Measurements from ENCODE around the gene TM2D3.

The TM2D3 gene

DNA sequence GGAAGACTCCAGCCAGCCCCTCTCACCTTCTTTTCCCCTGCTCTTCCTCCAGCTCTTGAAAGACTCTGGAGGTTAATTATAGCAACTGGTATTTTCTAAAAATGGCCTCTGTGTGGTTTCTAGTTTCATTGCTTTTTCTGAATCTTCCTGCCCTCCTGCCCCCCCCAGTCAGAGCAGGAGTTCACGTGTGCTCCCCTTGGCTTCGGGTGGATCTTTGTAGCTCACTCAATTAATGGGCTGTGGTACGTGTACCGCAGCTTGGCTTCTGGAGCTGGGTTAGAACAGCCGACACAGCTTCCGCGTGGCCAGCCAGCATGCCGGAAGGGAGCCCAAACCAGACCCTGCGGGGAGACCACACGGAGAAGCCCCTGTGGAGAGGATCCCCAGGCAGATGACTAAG, 31.5 kb downstream of the TM2D3 start:
- no peak overlapping the region for H3K27ac ChIP-seq (ENCODE audit: low read length)
- no peaks in the 10 kb centered on the region for H3K36me3 ChIP-seq (ENCODE audit: control insufficient read depth in 1 of 2, insufficient read depth in 2 of 2, low read length in 2 of 2)
- H3K9me3 ChIP-seq (ENCODE audit: control insufficient read depth in 1 of 2, low read length in 2 of 2), result peaks cover 0 to 5% of the 10 kb centered on the region in 2 donors
- peaks cover 0 to 18% of the 10 kb centered on the region in 2 donors for H3K4me1 ChIP-seq (ENCODE audit: control insufficient read depth in 1 of 2, insufficient read depth in 2 of 2, low read length in 2 of 2)
- H3K4me3 ChIP-seq (ENCODE audit: low read depth in 1 of 2, low read length in 2 of 2), result no peak overlapping the region
- H3K27me3 ChIP-seq (ENCODE audit: low read depth, low read length), result no peaks in the 10 kb centered on the region

DNA sequence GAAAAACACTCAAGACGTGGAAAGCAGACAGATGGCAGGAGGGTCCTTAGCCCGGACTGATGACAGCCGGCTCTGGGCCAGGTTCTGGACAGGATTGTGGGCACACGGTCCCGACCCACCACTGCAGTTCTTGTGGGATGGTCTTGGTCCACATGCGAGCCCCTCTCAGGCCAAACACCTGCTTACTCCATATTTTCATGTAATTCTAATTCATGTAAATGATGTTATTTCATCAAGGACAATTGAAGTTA, 32.6 kb downstream of the TM2D3 start:
- no peak overlapping the region for H3K27ac ChIP-seq (ENCODE audit: low read length)
- H3K9me3 ChIP-seq (ENCODE audit: control insufficient read depth in 1 of 2, low read length in 2 of 2), result peaks cover 0 to 5% of the 10 kb centered on the region in 2 donors
- no peaks in the 10 kb centered on the region for H3K36me3 ChIP-seq (ENCODE audit: control insufficient read depth in 1 of 2, insufficient read depth in 2 of 2, low read length in 2 of 2)
- H3K27me3 ChIP-seq (ENCODE audit: low read depth, low read length), result no peaks in the 10 kb centered on the region
- no peak overlapping the region for H3K4me3 ChIP-seq (ENCODE audit: low read depth in 1 of 2, low read length in 2 of 2)
- peaks cover 0 to 23% of the 10 kb centered on the region in 2 donors for H3K4me1 ChIP-seq (ENCODE audit: control insufficient read depth in 1 of 2, insufficient read depth in 2 of 2, low read length in 2 of 2)

DNA sequence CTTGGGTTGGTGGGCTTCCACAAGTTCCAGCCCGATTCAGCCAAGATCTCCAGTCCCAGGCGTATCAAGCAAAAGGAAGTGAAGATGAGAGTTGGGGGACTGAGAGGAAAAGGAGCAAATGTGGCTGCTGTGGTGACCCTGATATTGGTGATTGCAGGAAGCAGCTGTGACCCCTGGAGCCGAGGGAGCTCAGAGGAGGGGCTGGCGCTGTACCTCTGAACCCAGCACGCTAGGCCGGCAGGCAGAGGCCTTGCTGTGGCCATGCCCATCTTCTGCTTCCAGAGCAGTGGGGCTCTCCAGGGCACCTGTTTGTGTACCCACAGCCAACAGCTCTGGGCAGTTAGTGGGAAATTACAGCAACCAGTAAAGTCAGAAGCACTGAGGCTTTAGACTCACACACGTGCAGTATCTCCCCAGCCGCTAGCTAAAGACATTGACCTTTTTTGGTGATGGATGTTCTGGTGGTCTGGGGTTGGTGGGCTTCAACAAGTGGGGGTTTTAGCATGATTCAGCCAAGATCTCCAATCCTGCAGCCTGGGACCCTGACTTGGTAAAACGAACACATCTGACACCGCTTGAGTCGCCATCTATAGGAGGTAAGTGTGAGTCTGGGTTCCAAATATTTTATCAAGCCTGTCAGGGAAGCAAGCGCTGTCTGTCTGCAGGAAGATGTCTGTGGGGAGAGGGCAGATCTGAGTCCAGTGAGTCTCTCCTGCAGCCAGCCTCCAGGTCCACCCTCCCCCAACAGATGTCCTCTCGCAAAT, 33.1 kb downstream of the TM2D3 start:
- no peaks in the 10 kb centered on the region for H3K36me3 ChIP-seq (ENCODE audit: control insufficient read depth in 1 of 2, insufficient read depth in 2 of 2, low read length in 2 of 2)
- no peaks in the 10 kb centered on the region for H3K27me3 ChIP-seq (ENCODE audit: low read depth, low read length)
- H3K27ac ChIP-seq (ENCODE audit: low read length), result no peak overlapping the region
- H3K9me3 ChIP-seq (ENCODE audit: control insufficient read depth in 1 of 2, low read length in 2 of 2), result peaks cover 0 to 5% of the 10 kb centered on the region in 2 donors
- H3K4me1 ChIP-seq (ENCODE audit: control insufficient read depth in 1 of 2, insufficient read depth in 2 of 2, low read length in 2 of 2), result peaks cover 0 to 23% of the 10 kb centered on the region in 2 donors
- H3K4me3 ChIP-seq (ENCODE audit: low read depth in 1 of 2, low read length in 2 of 2), result no peak overlapping the region

DNA sequence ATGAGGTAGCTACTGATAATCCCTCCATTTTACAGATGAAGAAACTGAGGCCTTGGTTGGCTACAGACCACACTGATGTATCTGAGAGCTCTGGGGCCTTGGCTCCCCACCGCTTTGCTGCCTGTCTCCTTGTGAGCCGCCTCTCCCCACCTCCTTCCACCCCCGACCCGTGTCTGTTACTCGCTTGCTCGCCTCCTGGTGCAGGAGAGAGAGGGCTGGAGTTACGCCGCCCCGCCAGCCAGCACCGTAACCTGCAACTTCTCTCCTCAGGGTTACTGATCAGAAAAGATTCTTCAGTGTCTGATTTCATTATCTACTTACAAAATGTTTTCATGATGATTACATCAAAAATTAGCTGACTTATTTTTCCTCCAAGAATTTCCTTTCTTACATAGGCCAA, 34.1 kb downstream of the TM2D3 start:
- H3K9me3 ChIP-seq (ENCODE audit: control insufficient read depth in 1 of 2, low read length in 2 of 2), result peaks cover 0 to under 1% of the 10 kb centered on the region in 2 donors
- no peak overlapping the region for H3K27ac ChIP-seq (ENCODE audit: low read length)
- H3K4me3 ChIP-seq (ENCODE audit: low read depth in 1 of 2, low read length in 2 of 2), result no peak overlapping the region
- H3K27me3 ChIP-seq (ENCODE audit: low read depth, low read length), result no peaks in the 10 kb centered on the region
- no peaks in the 10 kb centered on the region for H3K36me3 ChIP-seq (ENCODE audit: control insufficient read depth in 1 of 2, insufficient read depth in 2 of 2, low read length in 2 of 2)
- H3K4me1 ChIP-seq (ENCODE audit: control insufficient read depth in 1 of 2, insufficient read depth in 2 of 2, low read length in 2 of 2), result peaks cover 0 to 32% of the 10 kb centered on the region in 2 donors

DNA sequence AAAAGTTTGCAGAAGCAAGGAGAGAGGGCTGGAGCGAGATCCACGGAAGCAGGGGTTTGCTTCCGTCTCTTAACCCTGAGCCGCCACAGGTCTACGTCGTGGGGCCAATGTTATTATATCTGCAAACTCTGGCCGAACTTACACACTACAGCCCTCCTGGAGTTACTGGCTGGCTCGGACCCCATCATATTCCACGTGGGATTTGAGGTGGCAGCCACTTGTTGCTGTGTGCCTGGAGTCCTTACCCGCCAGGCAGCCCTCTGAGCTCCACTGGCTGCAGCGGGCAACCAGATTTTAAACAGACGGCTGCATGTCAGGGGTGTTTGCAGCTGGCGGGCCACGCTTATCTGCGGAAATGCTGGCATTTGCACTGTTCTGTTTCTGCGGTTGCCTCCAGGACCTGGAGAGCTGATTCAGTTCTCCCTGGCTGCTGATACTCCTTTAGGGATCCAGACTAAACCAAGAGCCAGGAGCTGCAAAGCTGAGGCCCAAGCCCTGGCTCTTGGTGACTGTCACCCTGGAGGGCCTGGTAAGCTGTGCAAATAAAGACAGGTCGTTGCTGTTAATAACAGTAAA, 34.7 kb downstream of the TM2D3 start:
- H3K27ac ChIP-seq (ENCODE audit: low read length), result no peak overlapping the region

DNA sequence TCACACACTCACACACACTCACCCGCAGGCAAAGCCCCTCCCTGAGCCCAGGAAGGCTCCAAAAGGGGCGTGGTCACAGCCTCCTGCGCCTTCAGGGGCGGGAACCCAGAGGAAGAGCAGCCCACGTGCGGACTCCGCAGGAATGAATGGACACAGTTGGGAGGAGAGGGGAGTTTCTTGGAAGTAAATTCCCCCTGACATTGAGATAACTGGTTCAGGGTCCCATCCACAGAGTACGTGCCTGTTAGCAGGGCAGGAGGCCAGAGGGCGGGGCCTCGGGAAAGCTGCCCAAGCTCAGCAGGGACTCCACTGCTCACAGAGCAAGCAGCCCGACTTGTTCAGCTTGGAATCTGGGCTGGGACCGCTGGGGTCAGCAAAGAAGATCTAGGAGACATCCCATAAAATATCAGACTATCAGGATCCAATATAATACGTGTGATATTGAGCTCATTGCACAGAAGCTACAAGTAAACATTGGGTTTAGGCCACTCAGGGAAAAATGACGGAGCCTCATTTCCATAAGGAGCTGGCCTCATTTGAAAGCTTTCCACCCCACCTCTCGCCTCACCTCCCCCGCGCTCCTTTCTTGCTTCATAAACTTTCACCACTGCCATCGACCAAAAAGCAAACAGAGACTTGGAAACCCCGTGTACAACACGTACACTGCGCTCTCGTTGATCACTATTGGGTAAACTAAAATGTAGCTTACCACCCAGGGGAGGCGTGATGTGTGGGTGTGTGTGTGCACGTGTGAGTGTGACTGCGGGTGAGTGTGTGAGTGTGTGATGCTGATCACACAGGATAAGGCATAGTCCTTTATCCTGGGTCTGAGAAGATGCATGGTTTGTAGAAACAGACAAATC, 36.0 kb downstream of the TM2D3 start:
- H3K27ac ChIP-seq (ENCODE audit: low read length), result no peak overlapping the region
- H3K9me3 ChIP-seq (ENCODE audit: control insufficient read depth in 1 of 2, low read length in 2 of 2), result no peaks in the 10 kb centered on the region
- H3K36me3 ChIP-seq (ENCODE audit: control insufficient read depth in 1 of 2, insufficient read depth in 2 of 2, low read length in 2 of 2), result no peaks in the 10 kb centered on the region
- H3K27me3 ChIP-seq (ENCODE audit: low read depth, low read length), result no peaks in the 10 kb centered on the region
- peaks cover 0 to 37% of the 10 kb centered on the region in 2 donors for H3K4me1 ChIP-seq (ENCODE audit: control insufficient read depth in 1 of 2, insufficient read depth in 2 of 2, low read length in 2 of 2)
- H3K4me3 ChIP-seq (ENCODE audit: low read depth in 1 of 2, low read length in 2 of 2), result peak overlapping the region in 1 of 2 donors; percentile 7

More for the DNA sequence above, 34.7 kb downstream of the TM2D3 start:
- H3K9me3 ChIP-seq (ENCODE audit: control insufficient read depth in 1 of 2, low read length in 2 of 2), result no peaks in the 10 kb centered on the region
- H3K4me3 ChIP-seq (ENCODE audit: low read depth in 1 of 2, low read length in 2 of 2), result no peak overlapping the region
- no peaks in the 10 kb centered on the region for H3K27me3 ChIP-seq (ENCODE audit: low read depth, low read length)
- no peaks in the 10 kb centered on the region for H3K36me3 ChIP-seq (ENCODE audit: control insufficient read depth in 1 of 2, insufficient read depth in 2 of 2, low read length in 2 of 2)
- H3K4me1 ChIP-seq (ENCODE audit: control insufficient read depth in 1 of 2, insufficient read depth in 2 of 2, low read length in 2 of 2), result peaks cover 0 to 37% of the 10 kb centered on the region in 2 donors

DNA sequence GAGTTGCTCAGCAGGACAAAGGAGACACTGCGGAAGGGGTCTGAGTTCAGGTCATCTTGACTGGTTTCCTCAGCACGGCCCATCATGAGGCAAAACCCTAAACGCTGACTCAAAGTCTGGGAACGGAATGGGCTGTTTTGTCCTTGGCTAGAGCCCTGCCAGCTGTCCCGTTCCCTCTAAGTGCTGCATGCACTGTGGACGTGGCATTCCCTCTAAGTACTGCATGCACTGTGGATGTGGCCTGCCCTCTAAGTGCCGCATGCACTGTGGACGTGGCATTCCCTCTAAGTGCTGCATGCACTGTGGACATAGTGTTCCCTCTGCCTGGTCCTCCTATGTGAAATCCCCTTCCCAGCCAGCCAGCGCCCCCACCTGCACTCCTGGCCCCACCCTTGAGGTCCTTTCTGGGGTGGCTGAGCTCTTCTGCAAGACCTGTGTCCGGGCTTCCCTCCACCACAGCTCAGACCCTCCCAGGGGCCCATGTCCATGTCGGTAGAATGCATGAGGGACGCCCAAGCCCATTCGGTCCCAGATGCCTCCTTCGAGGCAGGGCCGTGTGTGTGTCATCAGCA, 36.7 kb downstream of the TM2D3 start:
- no peaks in the 10 kb centered on the region for H3K9me3 ChIP-seq (ENCODE audit: control insufficient read depth in 1 of 2, low read length in 2 of 2)
- H3K4me3 ChIP-seq (ENCODE audit: low read depth in 1 of 2, low read length in 2 of 2), result peak overlapping the region in 1 of 2 donors; percentile 7
- no peaks in the 10 kb centered on the region for H3K27me3 ChIP-seq (ENCODE audit: low read depth, low read length)
- H3K27ac ChIP-seq (ENCODE audit: low read length), result no peak overlapping the region
- peaks cover 0 to 37% of the 10 kb centered on the region in 2 donors for H3K4me1 ChIP-seq (ENCODE audit: control insufficient read depth in 1 of 2, insufficient read depth in 2 of 2, low read length in 2 of 2)
- H3K36me3 ChIP-seq (ENCODE audit: control insufficient read depth in 1 of 2, insufficient read depth in 2 of 2, low read length in 2 of 2), result no peaks in the 10 kb centered on the region

DNA sequence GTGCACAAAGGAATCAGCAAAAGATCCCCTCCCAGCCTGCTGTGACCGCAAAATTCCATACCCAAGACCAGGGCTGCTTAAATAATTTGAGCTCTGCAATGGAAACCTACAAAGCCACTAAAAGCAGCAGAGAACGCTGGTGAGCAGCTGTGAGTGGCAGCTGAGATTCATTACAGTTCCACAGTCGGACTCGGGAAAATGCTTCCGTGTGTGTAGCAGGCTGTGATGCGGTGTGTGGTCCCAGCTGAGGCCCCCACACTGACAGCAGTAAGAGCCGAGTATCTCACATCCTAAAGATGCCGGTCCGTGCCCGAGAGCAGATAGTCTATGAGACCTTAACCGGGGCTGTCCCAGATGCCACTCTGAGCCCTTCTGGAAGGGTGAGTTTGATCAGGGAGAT, 37.4 kb downstream of the TM2D3 start:
- Histone ChIP-seq H3K27ac (ENCODE audit: low read length) (no peak overlapping the region), H3K9me3 (ENCODE audit: control insufficient read depth in 1 of 2, low read length in 2 of 2) (no peaks in the 10 kb centered on the region), H3K27me3 (ENCODE audit: low read depth, low read length) (no peaks in the 10 kb centered on the region), H3K36me3 (ENCODE audit: control insufficient read depth in 1 of 2, insufficient read depth in 2 of 2, low read length in 2 of 2) (no peaks in the 10 kb centered on the region), H3K4me1 (ENCODE audit: control insufficient read depth in 1 of 2, insufficient read depth in 2 of 2, low read length in 2 of 2) (peaks cover 0 to 34% of the 10 kb centered on the region in 2 donors), H3K4me3 (ENCODE audit: low read depth in 1 of 2, low read length in 2 of 2) (no peak overlapping the region)

DNA sequence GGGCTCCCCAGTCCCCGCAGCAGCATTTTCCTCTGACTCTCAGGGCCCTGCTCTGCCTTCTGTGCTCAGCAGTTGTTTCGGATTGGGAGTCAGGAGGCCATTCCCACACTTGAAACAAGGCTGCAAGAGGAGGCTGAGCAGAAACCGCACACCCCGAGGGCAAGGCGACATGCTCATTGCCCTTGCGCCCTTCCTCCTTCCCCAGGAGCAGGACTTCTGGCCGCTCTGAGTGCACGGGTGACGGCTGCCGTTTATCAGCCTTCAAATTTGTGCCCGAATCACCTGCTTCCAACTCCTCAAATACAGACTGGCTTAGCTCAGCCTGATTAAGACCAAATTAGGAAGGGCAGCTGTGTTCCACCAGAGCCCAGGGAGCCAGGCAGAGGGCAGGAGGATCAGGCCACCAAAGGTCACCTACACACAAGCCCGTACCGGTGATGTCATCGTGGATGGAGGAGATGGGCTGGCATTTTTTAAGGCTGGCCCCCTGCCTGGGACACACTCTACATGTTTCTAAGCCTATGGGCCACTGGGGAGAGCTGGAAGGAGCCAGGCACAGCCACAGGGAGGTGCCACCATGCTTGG, 38.1 kb downstream of the TM2D3 start:
- Histone ChIP-seq H3K4me3 (ENCODE audit: low read depth in 1 of 2, low read length in 2 of 2) (no peak overlapping the region), H3K4me1 (ENCODE audit: control insufficient read depth in 1 of 2, insufficient read depth in 2 of 2, low read length in 2 of 2) (peaks cover 0 to 34% of the 10 kb centered on the region in 2 donors), H3K36me3 (ENCODE audit: control insufficient read depth in 1 of 2, insufficient read depth in 2 of 2, low read length in 2 of 2) (no peaks in the 10 kb centered on the region), H3K27me3 (ENCODE audit: low read depth, low read length) (no peaks in the 10 kb centered on the region), H3K27ac (ENCODE audit: low read length) (no peak overlapping the region), H3K9me3 (ENCODE audit: control insufficient read depth in 1 of 2, low read length in 2 of 2) (no peaks in the 10 kb centered on the region)

DNA sequence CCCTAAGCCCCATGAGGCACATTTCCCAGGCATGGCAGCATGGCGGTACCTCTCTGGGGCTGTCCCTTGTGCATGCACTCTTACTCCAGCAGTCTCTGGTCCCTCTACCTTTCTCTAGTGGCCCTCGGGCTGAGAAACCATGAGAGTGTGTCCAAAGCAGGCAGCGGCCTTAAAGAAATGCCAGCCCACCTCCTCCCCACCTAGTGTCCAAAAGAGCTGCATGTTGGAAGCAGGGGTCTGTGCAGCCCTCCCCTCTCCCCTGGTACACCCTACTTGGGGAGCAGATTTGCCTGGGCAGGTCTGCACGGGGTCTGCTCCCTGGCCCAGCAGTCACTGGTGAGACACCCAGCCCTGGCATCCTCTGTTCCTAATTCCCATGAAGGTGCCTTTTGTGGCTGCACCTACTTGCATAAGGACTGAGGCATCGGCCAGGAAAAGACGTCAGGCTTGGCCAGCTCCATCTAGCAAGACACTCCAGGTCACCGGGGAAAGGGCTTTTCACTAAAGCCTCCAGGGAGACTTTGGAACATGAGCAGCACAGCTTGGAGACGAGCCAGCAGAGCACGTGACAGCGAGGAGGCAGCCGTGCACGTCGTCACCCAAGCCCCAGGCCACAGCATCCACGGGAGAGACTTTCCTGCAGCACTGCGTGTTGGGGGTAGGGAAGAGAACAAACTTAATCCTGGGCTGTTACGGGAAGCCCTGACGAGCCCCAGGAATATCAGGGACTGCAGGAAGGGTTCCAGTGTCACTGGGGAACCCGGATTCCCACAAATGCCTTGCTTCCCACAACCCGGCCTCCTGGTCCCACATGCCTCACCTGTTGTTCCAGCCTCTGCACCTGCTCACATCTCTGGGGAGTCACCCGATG, 38.8 kb downstream of the TM2D3 start:
- H3K9me3 ChIP-seq (ENCODE audit: control insufficient read depth in 1 of 2, low read length in 2 of 2), result no peaks in the 10 kb centered on the region
- no peaks in the 10 kb centered on the region for H3K27me3 ChIP-seq (ENCODE audit: low read depth, low read length)
- peaks cover 0 to 34% of the 10 kb centered on the region in 2 donors for H3K4me1 ChIP-seq (ENCODE audit: control insufficient read depth in 1 of 2, insufficient read depth in 2 of 2, low read length in 2 of 2)
- no peaks in the 10 kb centered on the region for H3K36me3 ChIP-seq (ENCODE audit: control insufficient read depth in 1 of 2, insufficient read depth in 2 of 2, low read length in 2 of 2)
- no peak overlapping the region for H3K27ac ChIP-seq (ENCODE audit: low read length)
- H3K4me3 ChIP-seq (ENCODE audit: low read depth in 1 of 2, low read length in 2 of 2), result no peak overlapping the region
